Measurements from ENCODE around the gene ADAMTS7. TPM values are rescaled to one million over a fixed set of nuclear protein-coding genes. Genes with fewer than 3 reads are reported as not detected.

ADAMTS7 gene
- polyA plus RNA-seq, 2 of the 4 experiments (the other 2 are of a cell fraction) = 1.5 to 2.9 TPM

GRCh38 chr15:78716651-78717050 lies 94.6 kb downstream of the ADAMTS7 start:
- H3K27ac ChIP-seq = peak overlapping the region; percentile 8; a peak in 2 of 6 replicates
- H3K4me3 ChIP-seq = no peak overlapping the region
- CTCF ChIA-PET = interaction anchor here (1.3 to 2.0 kb wide), 3 partner anchors 10 to 77 kb away, joined by 4 to 9 read pairs (median 4); no protein-coding TSS in a partner anchor
- peaks cover 24% of the 10 kb centered on the region for H3K4me1 ChIP-seq
- no peak for ATAC-seq
- TF ChIP-seq ZC3H11A (IDR thresholded peaks at IDR 0.05) (no peak), MAX (IDR thresholded peaks at IDR 0.05) (no peak), E2F6 (IDR thresholded peaks at IDR 0.05; ENCODE audit: borderline replicate concordance, low read depth) (no peak), TP53 (CRISPR knock-in tag; IDR thresholded peaks at IDR 0.05) (no peak), JUN (IDR thresholded peaks at IDR 0.05) (no peak), CBX8 (IDR thresholded peaks at IDR 0.05) (no peak), ESRRA (IDR thresholded peaks at IDR 0.05; ENCODE audit: borderline replicate concordance, low read length) (no peak)
- POLR2A ChIA-PET = no interaction called here
- no peak for FAIRE-seq
- DNase-seq (ENCODE audit: low read depth in 1 of 2, low spot score in 1 of 2) = no peak
- H3K4me2 ChIP-seq = peak overlapping the region; percentile 22; the same call in 1 of the 3 replicates
- H3K9me3 ChIP-seq = 0 out of 3 replicates have a peak, but pooled peaks cover 5% of the 10 kb centered on the region
- 93% methylated on average over 2 of the region's 2 CpGs for WGBS (ENCODE audit: missing lambda C conversion rate)

GRCh38 chr15:78715930-78716329 lies 95.3 kb downstream of the ADAMTS7 start:
- POLR2A ChIA-PET = no interaction called here
- H3K4me1 ChIP-seq = peaks cover 24% of the 10 kb centered on the region
- H3K4me3 ChIP-seq = no peak overlapping the region
- DNase-seq (ENCODE audit: low read depth in 1 of 2, low spot score in 1 of 2) (peak in 1 of 2 experiments; percentile 68), FAIRE-seq (no peak), ATAC-seq (peak; percentile 56 to 96; a peak in 5 of 6 replicates)
- CTCF ChIA-PET = interaction anchor here (1.0 to 2.7 kb wide), 6 partner anchors 10 to 77 kb away, joined by 3 to 10 read pairs (median 4); no protein-coding TSS in a partner anchor
- peak overlapping the region; percentile 48 to 62; a peak in 4 of 6 replicates for H3K27ac ChIP-seq
- H3K4me2 ChIP-seq = peak overlapping the region; percentile 22; the same call in 1 of the 3 replicates
- H3K9me3 ChIP-seq = 0 out of 3 replicates have a peak, but pooled peaks cover 5% of the 10 kb centered on the region
- WGBS (ENCODE audit: missing lambda C conversion rate) = 43% methylated on average over 2 of the region's 2 CpGs
- TF ChIP-seq TFCP2L1 (CRISPR knock-in tag; IDR thresholded peaks at IDR 0.05) = no peak
- no peak for TF ChIP-seq TP53 (CRISPR knock-in tag; IDR thresholded peaks at IDR 0.05)
- TF ChIP-seq PHF8 (IDR thresholded peaks at IDR 0.05; ENCODE audit: borderline replicate concordance, low read depth) = no peak
- no peak for TF ChIP-seq BCL3 (IDR thresholded peaks at IDR 0.05)
- TF ChIP-seq FOSB (CRISPR knock-in tag; IDR thresholded peaks at IDR 0.05) = no peak
- no peak for TF ChIP-seq ZSCAN20 (CRISPR knock-in tag; IDR thresholded peaks at IDR 0.05)
- peak in 1 of 2 experiments; percentile 24; a peak in 1 of 5 replicates for TF ChIP-seq EP300 (IDR thresholded peaks at IDR 0.05)
- TF ChIP-seq ZNF302 (CRISPR knock-in tag; IDR thresholded peaks at IDR 0.05) = no peak
- TF ChIP-seq BHLHE40 (IDR thresholded peaks at IDR 0.05; ENCODE audit: low read depth, low read length) = no peak
- no peak for TF ChIP-seq GATA3 (IDR thresholded peaks at IDR 0.05; ENCODE audit: borderline replicate concordance)
- TF ChIP-seq PBX3 (IDR thresholded peaks at IDR 0.05) = no peak
- TF ChIP-seq CHD4 (IDR thresholded peaks at IDR 0.05; ENCODE audit: borderline replicate concordance) = no peak
- TF ChIP-seq MAFK (IDR thresholded peaks at IDR 0.05; ENCODE audit: partially characterized antibody) = no peak
- no peak for TF ChIP-seq RFX5 (IDR thresholded peaks at IDR 0.05)
- TF ChIP-seq HOXB5 (CRISPR knock-in tag; IDR thresholded peaks at IDR 0.05) = no peak
- no peak for TF ChIP-seq RCOR1 (IDR thresholded peaks at IDR 0.05; ENCODE audit: low read depth, low read length)
- TF ChIP-seq HOXB13 (CRISPR knock-in tag; IDR thresholded peaks at IDR 0.05; ENCODE audit: low read depth) = no peak
- peak; percentile 86 for TF ChIP-seq JUNB (IDR thresholded peaks at IDR 0.05)
- TF ChIP-seq KDM5A (IDR thresholded peaks at IDR 0.05) = no peak
- TF ChIP-seq EHF (CRISPR knock-in tag; IDR thresholded peaks at IDR 0.05) = no peak
- TF ChIP-seq RARB (CRISPR knock-in tag; IDR thresholded peaks at IDR 0.05) = no peak
- TF ChIP-seq JUN (IDR thresholded peaks at IDR 0.05) = no peak
- TF ChIP-seq HMGXB4 (CRISPR knock-in tag; IDR thresholded peaks at IDR 0.05; ENCODE audit: borderline replicate concordance) = no peak
- TF ChIP-seq E2F6 (IDR thresholded peaks at IDR 0.05; ENCODE audit: borderline replicate concordance, low read depth) = no peak
- no peak for TF ChIP-seq REST (IDR thresholded peaks at IDR 0.05)

Measured in A549 (cell line).